H9 (cell line): ENCODE results near the gene GIPC2. TPM values are rescaled to one million over a fixed set of nuclear protein-coding genes. Genes with fewer than 3 reads are reported as not detected.

ENCODE experiments used
- DNase-seq: peaks from one replicate; pipeline ENCODE4 v3.0.0-alpha.2; 2017
- H2AFZ ChIP-seq: one replicate; pipeline ENCODE4 v1.6.1; 2013; ENCODE audit warnings: mild to moderate bottlenecking, low read length, control low read depth, moderate library complexity
- H2AK5ac ChIP-seq: 2 replicates; pipeline ENCODE4 v1.6.1; 2013; ENCODE audit warnings: low read length, control low read depth, mixed read lengths; ENCODE audit not compliant: insufficient read length
- H2BK120ac ChIP-seq: one replicate; pipeline ENCODE4 v1.6.1; 2013; ENCODE audit warnings: low read depth, mild to moderate bottlenecking, low read length, control low read depth, inconsistent platforms; ENCODE audit not compliant: poor library complexity, severe bottlenecking
- H2BK12ac ChIP-seq: 2 replicates; pipeline ENCODE4 v1.6.1; 2013; ENCODE audit warnings: low read length, control low read depth, mixed read lengths, low read depth; ENCODE audit not compliant: insufficient read length
- H2BK15ac ChIP-seq: 2 replicates; pipeline ENCODE4 v1.6.1; 2013; ENCODE audit warnings: low read depth, low read length, control low read depth
- H2BK20ac ChIP-seq: one replicate; pipeline ENCODE4 v1.6.1; 2013; ENCODE audit warnings: low read depth, mild to moderate bottlenecking, low read length, control low read depth, inconsistent platforms; ENCODE audit not compliant: poor library complexity, severe bottlenecking
- H2BK5ac ChIP-seq: 2 replicates; pipeline ENCODE4 v1.6.1; 2013; ENCODE audit warnings: low read length, control low read depth, mixed read lengths; ENCODE audit not compliant: insufficient read length
- H3K14ac ChIP-seq: 2 replicates; pipeline ENCODE4 v1.6.1; 2013; ENCODE audit warnings: low read length, control low read depth; ENCODE audit not compliant: insufficient read depth
- H3K18ac ChIP-seq: 2 replicates; pipeline ENCODE4 v1.6.1; 2013; ENCODE audit warnings: low read depth, mild to moderate bottlenecking, mixed read lengths, low read length, control low read depth; ENCODE audit not compliant: insufficient read length
- H3K23ac ChIP-seq: 2 replicates; pipeline ENCODE4 v1.6.1; 2013; ENCODE audit warnings: low read length, control low read depth, mixed read lengths, low read depth; ENCODE audit not compliant: insufficient read length
- H3K23me2 ChIP-seq: 2 replicates; pipeline ENCODE4 v1.6.1; 2013; ENCODE audit warnings: low read depth, mild to moderate bottlenecking, mixed read lengths, low read length, control low read depth; ENCODE audit not compliant: insufficient read length, poor library complexity, severe bottlenecking
- H3K27ac ChIP-seq: 2 replicates; pipeline ENCODE4 v1.5.1; 2013; ENCODE audit warnings: low read length, control low read depth, mixed read lengths, low read depth; ENCODE audit not compliant: insufficient read length
- H3K27me3 ChIP-seq: 2 replicates; pipeline ENCODE4 v1.6.1; 2013; ENCODE audit warnings: low read length, control low read depth, inconsistent platforms; ENCODE audit not compliant: insufficient read depth
- H3K4ac ChIP-seq: 2 replicates; pipeline ENCODE4 v1.6.1; 2013; ENCODE audit warnings: low read depth, mild to moderate bottlenecking, control low read depth, inconsistent platforms, low read length, moderate library complexity
- H3K4me1 ChIP-seq: 2 replicates; pipeline ENCODE4 v1.6.1; 2013; ENCODE audit warnings: low read length, control low read depth, inconsistent platforms; ENCODE audit not compliant: insufficient read depth
- H3K4me2 ChIP-seq: 2 replicates; pipeline ENCODE4 v1.6.1; 2013; ENCODE audit warnings: low read length, control low read depth, mixed read lengths; ENCODE audit not compliant: insufficient read length, insufficient read depth
- H3K56ac ChIP-seq: 2 replicates; pipeline ENCODE4 v1.6.1; 2013; ENCODE audit warnings: low read depth, mild to moderate bottlenecking, mixed read lengths, low read length, control low read depth; ENCODE audit not compliant: insufficient read length
- H3K79me1 ChIP-seq: 2 replicates; pipeline ENCODE4 v1.6.1; 2013; ENCODE audit warnings: low read depth, mild to moderate bottlenecking, moderate library complexity, low read length, control low read depth, inconsistent platforms; ENCODE audit not compliant: insufficient read depth, poor library complexity, severe bottlenecking
- H3K79me2 ChIP-seq: 2 replicates; pipeline ENCODE4 v1.6.1; 2013; ENCODE audit warnings: low read length, control low read depth, inconsistent platforms; ENCODE audit not compliant: insufficient read depth
- H3K9ac ChIP-seq: 2 replicates; pipeline ENCODE4 v1.6.1; 2013; ENCODE audit warnings: low read length, control low read depth, mixed read lengths; ENCODE audit not compliant: insufficient read length; ENCODE audit errors: extremely low read depth
- H3K9me3 ChIP-seq: one replicate; pipeline ENCODE4 v1.6.1; 2013; ENCODE audit warnings: low read depth, low read length, inconsistent platforms; ENCODE audit not compliant: control insufficient read depth
- H3T11ph ChIP-seq: one replicate; pipeline ENCODE4 v1.6.1; 2013; ENCODE audit warnings: mild to moderate bottlenecking, low read length, control low read depth, inconsistent platforms
- H4K20me1 ChIP-seq: one replicate; pipeline ENCODE4 v1.6.1; 2013; ENCODE audit not compliant: control insufficient read depth, insufficient read length, insufficient read depth
- H4K5ac ChIP-seq: 2 replicates; pipeline ENCODE4 v1.6.1; 2013; ENCODE audit warnings: low read depth, mild to moderate bottlenecking, mixed read lengths, low read length, control low read depth; ENCODE audit not compliant: insufficient read length
- H4K8ac ChIP-seq: replicated peaks from 2 replicates; pipeline ENCODE4 v1.6.1; 2013; ENCODE audit warnings: low read length, control low read depth, mixed read lengths, low read depth; ENCODE audit not compliant: insufficient read length
- H4K91ac ChIP-seq: 2 replicates; pipeline ENCODE4 v1.6.1; 2013; ENCODE audit warnings: low read depth, mild to moderate bottlenecking, moderate library complexity, mixed read lengths, low read length, control low read depth; ENCODE audit not compliant: insufficient read length
- H3K27ac Mint-ChIP-seq, 3 experiments: 2 replicates in 2 of 3; 3 replicates in 1 of 3; pipeline ENCODE4 v1.8.0; 2020 to 2021; ENCODE audit warnings: mixed read lengths in 3 of 3, mild to moderate bottlenecking in 1 of 3, moderate library complexity in 1 of 3
- H3K27me3 Mint-ChIP-seq: 2 replicates; pipeline ENCODE4 v1.8.0; 2021; ENCODE audit warnings: low read depth, mild to moderate bottlenecking, moderate library complexity, mixed read lengths
- H3K36me3 Mint-ChIP-seq, 3 experiments: 2 replicates in 2 of 3; 3 replicates in 1 of 3; pipeline ENCODE4 v1.8.0; 2020 to 2021; ENCODE audit warnings: low read depth in 3 of 3, mixed read lengths in 3 of 3; ENCODE audit not compliant: insufficient read depth in 1 of 3
- H3K4me1 Mint-ChIP-seq, 2 experiments: 2 replicates each; pipeline ENCODE4 v1.8.0; 2020; ENCODE audit warnings: mixed read lengths in 2 of 2
- H3K4me3 Mint-ChIP-seq, 2 experiments: 2 replicates in 1 of 2; 3 replicates in 1 of 2; pipeline ENCODE4 v1.8.0; 2020 to 2021; ENCODE audit warnings: mild to moderate bottlenecking in 2 of 2, mixed read lengths in 2 of 2, moderate library complexity in 1 of 2
- H3K9me3 Mint-ChIP-seq, 2 experiments: 2 replicates in 1 of 2; 3 replicates in 1 of 2; pipeline ENCODE4 v1.8.0; 2020; ENCODE audit warnings: mild to moderate bottlenecking in 2 of 2, mixed read lengths in 2 of 2, moderate library complexity in 1 of 2
- CTCF ChIP-seq: fragments of 200-600 bp; sonication (generic); conservative IDR thresholded peaks from 3 replicates; pipeline ENCODE4 v1.8.0; 2021; ENCODE audit warnings: antibody characterized with exemption, mild to moderate bottlenecking
- WGBS: extraction: QIAGEN DNeasy Blood & Tissue Kit; methylation state at CpG from one replicate; pipeline ENCODE4 v1.1.7; 2013; ENCODE audit warnings: missing lambda C conversion rate, low lambda C conversion rate, mixed read lengths; ENCODE audit not compliant: insufficient read length; ENCODE audit errors: extremely low coverage; 5-methylcytosine and 5-hydroxymethylcytosine counted together
- total RNA-seq: library from RNA; stranded (reverse); gene quantifications from 2 replicates; pipeline ENCODE4 v1.2.1, GENCODE V29; 2021

The GIPC2 gene
- total RNA-seq, 1 experiment from 2014 or later = 0.85 TPM

- no CpG with 5 or more reads among the region's 2 CpGs for WGBS
- Histone ChIP-seq H2BK15ac (no peak overlapping the region), H2AK5ac (no peak overlapping the region), H4K91ac (no peak overlapping the region), H3K27ac (no peak overlapping the region), H3K14ac (no peak overlapping the region), H3K9ac (no peak overlapping the region), H3K4ac (no peak overlapping the region), H3K79me2 (no peaks in the 10 kb centered on the region), H2BK12ac (no peak overlapping the region), H4K8ac (no peak overlapping the region), H3K4me1 (0 out of 2 replicates have a peak, but pooled peaks cover 3% of the 10 kb centered on the region), H2AFZ (no peak overlapping the region), H3T11ph (no peak overlapping the region), H3K18ac (no peak overlapping the region), H4K20me1 (no peaks in the 10 kb centered on the region), H3K9me3 (no peaks in the 10 kb centered on the region), H3K56ac (no peak overlapping the region), H4K5ac (no peak overlapping the region), H3K27me3 (no peaks in the 10 kb centered on the region), H2BK120ac (no peak overlapping the region), H2BK5ac (no peak overlapping the region), H3K4me2 (no peak overlapping the region), H3K79me1 (no peaks in the 10 kb centered on the region), H2BK20ac (no peak overlapping the region), H3K23ac (no peak overlapping the region), H3K23me2 (no peaks in the 10 kb centered on the region)
- H3K27ac Mint-ChIP-seq = peak overlapping the region in 1 of 3 experiments; percentile 53; a peak in 1 of 7 replicates
- no peaks in the 10 kb centered on the region for H3K27me3 Mint-ChIP-seq
- no peak for TF ChIP-seq CTCF
- no peak for DNase-seq
- H3K4me3 Mint-ChIP-seq = no peak overlapping the region
- H3K36me3 Mint-ChIP-seq = 0 out of 7 replicates have a peak, but pooled peaks cover 0 to 4% (median 0%) of the 10 kb centered on the region in 3 experiments
- no peaks in the 10 kb centered on the region for H3K9me3 Mint-ChIP-seq
- H3K4me1 Mint-ChIP-seq = peaks cover 10% of the 10 kb centered on the region in 2 experiments
These were observed 33.8 kb downstream of the GIPC2 start for GRCh38 chr1:78079580-78079979.
